HG02943 (cell line): ENCODE results near the gene TENM3.
"Not testable (repeated sequence)": the region's sequence is repeated elsewhere in the genome, so short reads cannot be mapped to it uniquely, and the experiment has no call there.

ENCODE experiments used
- ATAC-seq: cut with Tn5 transposase; IDR thresholded peaks from one replicate; pipeline ENCODE4 v1.9.1; 2021; ENCODE audit warnings: mild to moderate bottlenecking, low read depth, moderate library complexity; ENCODE audit not compliant: unreplicated experiment

The TENM3 gene

DNA sequence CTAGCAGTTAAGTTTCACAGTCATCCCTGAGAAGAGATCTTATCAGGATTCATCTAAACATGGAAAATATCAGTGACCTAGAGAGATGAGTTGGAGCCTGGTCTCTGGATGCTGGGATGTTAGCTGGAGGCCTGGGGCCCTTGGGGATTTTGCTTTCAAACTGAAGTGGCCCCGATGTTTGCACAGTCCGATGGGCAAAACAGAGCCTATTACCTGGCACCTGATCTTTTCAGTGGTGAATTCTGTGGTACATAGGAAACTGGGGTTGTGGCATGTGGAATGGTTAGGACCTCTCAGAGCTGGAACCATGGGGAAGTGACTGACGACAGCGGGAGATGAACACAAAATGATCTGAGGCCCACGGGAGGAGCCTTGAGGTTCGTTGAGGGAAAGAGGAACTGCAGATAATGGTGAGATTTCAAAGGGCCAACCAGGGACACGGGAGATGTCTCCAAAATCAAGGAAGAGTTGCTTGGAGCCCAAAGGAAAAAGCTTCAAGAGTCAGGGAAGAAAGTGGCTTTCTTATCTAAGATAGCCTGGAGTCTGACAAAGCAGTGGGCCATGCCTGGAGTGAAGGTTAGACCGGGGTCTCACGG is 17.8 kb upstream of the TENM3 start:
- ATAC-seq: no peak

DNA sequence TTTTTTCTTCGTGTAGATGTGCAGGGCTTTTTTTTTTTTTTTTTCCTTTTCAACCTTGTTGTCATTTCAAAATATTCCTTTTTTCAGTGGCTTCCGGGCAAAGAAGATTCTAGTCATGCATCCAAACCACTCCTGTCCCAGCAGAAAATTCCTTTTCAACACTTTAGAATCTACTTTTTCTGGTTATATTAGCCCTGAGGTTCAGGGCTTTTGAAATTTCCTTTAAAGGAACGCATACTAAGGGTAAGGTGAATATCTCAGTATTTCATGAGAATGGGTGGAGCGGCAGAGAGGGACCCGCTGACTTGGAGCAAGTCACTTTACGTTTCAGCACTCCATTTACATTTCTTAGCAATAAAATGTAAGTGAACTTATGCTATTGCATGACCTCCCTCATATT is 15.6 kb upstream of the TENM3 start:
- ATAC-seq: no peak

DNA sequence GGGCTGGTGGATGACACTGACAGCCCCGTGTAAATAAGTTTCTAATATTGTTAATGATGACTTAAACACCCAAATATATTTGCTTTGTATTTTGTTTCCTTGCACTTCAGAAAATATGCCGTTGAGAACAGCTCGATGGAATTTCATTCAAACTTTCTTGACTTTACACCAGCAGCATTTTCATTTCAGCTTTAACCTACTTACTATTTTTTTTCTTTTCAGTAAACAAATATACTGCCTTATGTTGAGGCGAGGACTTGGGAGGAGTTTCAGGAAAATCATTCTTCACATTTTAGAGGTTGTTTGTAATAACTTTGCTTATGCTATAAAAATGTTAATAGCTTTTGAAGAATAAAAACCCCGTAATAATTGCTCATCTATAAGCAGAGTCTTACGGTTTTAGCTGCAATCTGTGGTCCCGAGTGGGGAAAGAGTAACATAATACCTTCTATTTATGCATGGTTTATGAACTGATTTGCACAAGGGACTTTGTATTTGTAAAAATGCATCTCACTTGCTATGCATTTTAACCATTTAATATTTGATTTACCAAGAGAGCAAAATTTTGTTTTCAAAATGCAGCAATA is 14.1 kb upstream of the TENM3 start:
- ATAC-seq: no peak

DNA sequence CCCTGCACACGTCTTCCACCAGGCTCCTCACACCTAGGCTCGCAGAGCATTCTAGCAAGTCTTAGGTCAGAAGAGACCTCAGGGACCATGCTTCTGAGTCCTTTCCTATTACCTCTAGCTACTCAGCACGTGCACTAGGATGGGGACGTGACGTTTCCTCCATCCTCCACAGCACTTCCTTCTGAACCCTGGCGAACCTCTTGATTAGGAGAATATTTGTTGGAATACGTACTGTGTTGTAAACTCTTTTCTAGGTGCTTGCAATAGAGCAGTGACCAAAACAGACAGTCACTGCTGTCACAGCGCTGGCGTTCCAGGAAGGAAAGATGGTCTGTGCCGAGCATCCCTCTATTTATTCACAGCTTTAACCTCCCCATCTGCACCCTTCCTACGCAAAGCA is 12.9 kb upstream of the TENM3 start:
- ATAC-seq: no peak

DNA sequence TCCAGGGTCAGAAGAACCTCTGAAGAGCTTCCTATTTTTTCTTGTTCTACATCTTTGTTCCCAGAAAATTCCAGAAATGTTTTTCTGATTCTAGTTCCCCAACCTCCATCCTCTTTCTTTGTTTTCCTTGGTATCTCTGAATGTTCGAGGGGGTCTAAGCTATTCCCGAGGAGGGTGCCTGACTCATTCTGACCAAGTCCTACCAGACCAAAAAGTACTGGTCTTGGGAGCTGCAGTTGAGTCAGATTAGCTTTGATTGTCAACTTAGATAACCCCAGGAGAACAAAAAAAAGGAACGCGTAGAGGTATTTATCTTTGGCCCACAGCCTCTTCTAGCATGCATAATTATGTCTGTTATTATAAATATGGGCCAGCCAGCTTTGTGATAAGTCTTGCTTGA is 12.1 kb upstream of the TENM3 start:
- ATAC-seq: no peak

DNA sequence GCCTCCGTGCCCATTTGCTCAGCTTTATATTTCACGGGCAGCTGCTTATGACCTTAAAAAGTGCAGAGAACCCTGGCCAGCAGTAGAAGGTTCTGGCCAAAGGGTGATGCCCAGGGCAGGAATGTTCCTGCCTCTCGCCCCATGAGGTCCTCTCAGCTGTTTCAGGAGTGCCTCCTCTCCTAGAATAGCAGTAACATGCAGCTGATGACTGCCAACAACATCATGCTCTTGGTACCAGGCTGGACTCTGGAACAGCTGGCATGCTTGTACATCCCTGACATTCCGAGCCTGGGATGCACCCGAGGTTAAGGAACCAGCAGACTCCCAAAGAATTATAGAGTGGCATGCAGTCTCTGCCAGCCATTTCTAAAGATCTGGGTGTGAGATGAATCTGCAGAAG is 11.7 kb upstream of the TENM3 start:
- ATAC-seq: no peak

DNA sequence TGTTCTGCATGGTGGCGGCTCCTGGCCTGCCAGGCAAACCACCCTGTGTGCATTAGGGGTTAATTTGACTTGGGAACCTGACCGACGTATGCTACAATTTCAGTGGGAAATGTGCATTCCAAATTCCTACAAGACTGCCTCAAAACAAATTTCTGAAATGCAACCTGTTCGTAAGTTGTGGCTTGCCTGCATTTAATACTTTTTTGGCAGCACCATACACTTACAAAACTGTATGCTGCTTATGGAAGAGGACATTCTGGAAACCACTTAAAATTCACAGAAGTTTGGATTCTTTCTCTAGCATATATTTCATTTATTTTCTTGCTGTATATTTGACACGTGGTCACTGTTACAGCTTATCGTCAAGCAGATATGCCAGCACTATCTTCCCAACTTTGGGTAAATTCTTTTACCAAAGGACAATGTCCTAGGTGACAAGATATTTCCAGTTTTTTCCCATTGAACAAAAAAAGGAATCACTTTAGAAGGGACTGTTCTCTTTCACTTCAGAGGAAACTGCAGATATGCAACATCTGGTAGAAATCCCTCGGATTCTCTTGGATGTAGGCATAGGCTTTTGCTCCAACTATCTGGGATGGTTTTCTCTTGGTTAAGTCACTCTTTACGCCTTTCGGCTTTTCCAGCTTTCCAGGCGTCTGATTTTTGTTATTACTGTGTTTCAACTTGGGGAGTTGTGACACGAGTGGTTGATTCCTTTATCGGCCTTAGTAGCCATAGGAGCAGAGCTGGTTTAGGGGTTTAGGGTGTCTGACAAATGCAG is 9.7 kb upstream of the TENM3 start:
- ATAC-seq: no peak

DNA sequence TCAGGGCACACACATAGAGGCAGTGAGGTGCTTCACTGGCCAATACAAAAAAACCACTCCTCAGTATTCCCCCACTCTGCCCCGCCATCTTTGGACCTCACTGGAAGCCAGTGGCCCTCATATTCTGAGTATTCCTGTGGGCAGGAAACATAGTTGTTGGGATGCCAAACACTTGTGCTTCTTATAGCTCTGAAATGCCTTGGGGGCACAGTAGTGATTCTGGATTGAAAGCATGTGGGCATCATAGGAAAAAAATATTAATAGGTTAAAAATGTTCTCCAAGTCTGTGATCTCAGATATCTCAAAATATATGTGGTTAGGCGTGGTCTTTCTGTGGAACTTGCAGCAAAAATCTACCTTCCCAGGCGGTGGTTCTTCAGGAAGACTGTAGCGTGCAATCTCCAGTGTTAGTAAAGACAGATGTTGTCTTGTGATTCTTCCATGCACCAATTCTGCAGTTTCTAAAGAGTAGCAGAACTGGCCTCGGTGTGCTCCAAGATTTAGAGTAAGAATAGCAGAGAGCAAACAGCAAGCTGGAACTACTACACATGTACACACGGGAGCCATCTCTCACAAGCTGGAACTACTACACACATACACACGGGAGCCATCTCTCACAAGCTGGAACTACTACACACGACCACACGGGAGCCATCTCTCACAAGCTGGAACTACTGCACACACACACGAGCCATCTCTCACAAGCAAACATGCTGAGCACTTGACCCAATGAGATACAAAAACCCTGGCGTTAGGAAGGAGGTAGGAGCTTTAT is 8.0 kb upstream of the TENM3 start:
- ATAC-seq: no peak

DNA sequence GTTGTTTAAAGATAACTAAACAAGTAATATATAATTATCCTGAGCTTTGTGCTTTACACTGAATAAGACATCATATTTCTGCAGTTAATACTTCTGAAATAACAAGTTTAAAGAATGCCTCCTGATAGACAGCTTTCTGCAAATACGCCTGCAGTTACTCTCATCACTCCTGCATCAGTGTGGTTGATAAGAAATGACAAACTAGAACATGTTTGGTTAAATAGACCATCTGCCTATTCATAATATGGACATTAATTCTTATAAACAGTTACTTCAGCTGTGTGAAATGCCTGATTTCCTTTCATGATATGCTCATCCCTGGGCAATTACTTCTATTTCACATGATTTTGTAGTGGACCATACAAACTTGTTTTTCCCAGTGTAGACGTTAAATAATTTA is 7.0 kb upstream of the TENM3 start:
- ATAC-seq: no peak

DNA sequence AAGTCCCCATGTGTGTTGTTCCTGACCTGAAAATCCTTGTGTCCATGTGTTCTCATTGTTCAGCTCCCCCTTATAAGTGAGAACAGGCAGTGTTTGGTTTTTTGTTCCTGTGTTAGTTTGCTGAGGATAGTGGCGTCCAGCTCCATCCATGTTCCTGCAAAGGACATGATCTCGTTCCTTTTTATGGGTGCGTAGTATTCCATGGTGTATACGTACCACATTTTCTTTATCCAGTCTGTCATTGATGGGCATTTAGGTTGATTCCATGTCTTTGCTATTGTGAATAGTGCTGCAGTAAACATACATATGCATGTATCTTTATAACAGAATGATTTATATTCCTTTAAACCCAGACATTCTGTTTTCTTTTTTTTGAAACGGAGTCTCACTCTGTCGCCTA is 6.2 kb upstream of the TENM3 start:
- not testable (repeated sequence) for ATAC-seq

DNA sequence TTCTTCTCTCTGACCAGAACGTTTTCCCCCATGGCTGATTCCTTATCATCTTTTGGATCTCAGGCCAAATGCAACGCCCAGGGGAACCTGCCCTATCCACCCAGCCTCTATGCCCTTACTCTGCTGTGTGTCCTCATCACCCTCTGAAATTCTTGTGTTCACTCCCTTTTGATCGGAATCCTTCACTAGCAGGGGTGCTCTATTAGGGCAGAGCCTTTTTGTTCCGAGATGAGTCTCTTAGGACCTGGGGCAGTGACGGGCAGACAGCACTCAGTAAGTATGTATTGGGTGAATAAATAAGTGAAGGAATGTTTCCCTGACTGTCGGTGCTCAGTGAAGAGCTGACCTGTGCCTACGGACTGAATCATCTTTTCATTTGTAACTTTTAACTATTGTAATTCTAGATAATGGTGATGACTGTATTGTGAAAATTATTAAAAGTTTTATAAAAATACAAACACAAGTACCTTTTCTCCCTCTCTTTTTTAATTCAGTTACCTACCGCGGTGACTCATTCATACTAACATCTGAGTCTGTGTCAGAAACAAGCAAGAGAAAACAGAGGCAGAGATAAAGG is 4.8 kb upstream of the TENM3 start:
- ATAC-seq: no peak

DNA sequence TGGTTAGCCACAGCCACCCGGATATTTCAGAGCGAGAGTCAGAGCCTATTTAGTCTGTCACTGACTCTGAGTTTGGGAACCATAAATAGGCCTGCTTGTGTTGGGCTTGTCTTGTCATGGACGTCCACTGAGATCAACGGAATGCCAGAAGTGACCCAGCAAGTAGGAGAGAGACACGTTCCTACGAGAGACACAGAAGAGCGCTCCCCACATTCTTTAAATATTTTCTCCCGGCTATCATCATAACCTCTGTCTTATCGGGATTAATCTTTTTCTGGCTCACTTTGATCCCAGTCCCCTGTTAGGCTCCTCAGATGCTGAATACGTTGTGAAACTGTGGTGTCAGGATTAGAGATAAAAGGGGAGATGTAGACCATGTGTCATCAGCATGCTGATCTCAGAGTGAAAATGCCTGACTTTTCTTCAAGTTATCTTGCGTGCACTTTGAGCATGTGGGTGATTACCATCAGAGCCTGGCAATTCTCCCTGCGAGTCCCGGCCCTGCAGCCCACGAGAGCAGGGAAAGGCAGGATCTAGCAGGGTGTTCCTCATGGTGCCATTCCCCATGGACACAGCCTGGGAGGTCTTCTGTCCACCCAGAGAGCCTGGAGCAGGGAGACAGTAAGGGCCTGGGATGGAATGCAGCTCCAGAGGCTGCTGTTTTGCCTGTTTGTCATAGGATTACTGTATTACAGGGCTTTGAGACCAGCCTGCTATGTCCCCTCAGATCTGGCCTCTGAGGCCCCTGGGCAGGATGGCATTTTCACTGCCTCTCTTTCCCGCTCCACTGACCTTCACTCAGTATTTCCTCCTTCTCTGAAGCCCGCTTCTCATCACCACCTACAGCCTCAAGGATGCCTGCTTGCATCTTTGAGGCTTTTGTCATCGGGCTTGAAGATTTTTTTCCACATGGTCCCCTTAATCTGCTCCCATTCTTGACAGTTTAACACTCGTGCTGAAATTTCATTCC is 2.8 kb upstream of the TENM3 start:
- no peak for ATAC-seq

DNA sequence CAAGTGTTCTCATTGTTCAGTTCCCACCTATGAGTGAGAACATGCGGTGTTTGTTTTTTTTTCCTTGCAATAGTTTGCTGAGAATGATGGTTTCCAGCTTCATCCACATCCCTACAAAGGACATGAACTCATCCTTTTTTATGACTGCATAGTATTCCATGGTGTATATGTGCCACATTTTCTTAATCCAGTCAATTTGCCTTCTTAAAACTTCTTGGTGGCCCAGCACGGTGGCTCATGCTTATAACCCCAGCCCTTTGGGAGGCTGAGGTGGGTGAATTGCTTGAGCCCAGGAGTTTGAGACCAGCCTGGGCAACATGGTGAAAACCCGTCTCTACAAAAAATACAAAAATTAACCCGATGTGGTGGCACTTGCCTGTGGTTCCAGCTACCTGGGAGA is 942 bp upstream of the TENM3 start:
- ATAC-seq: not testable (repeated sequence)

DNA sequence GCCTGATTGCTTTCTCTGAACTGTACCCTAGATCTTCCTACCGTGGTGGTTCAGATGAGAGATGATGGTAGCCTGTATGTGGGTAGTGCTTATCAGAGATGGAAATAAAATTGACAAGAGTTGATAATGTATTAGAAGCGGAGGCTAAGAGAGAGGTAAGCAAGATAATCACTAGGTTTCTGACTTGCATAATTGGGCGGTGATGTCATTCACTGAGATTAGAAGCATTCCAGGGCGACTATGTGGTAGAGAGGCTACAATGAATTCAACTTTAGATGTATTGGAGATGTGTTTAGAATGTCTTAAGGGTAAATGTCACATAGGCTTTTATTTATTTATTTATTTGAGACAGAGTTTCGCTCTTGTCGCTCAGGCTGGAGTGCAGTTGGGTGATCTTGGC is 415 bp upstream of the TENM3 start:
- no peak for ATAC-seq

DNA sequence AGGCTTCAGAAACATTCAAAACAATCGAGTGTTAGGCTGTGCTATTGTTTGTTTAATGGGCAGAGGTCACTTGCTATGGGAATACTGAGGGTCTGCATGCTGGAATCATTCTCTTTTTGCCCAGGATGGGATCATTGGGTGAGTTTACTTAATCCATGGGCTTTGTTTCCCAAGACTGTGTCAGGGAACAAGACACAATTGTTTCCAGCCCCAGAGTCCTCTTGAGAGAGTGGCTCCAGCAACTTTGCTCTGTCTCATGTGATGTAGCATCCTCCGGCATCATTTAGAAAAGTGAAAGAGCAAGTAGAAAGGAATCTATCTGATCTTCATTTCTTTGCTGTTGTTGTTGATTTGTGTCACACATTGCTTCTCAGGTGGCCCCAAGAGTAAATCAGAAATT is 1.8 kb downstream of the TENM3 start:
- ATAC-seq: no peak

DNA sequence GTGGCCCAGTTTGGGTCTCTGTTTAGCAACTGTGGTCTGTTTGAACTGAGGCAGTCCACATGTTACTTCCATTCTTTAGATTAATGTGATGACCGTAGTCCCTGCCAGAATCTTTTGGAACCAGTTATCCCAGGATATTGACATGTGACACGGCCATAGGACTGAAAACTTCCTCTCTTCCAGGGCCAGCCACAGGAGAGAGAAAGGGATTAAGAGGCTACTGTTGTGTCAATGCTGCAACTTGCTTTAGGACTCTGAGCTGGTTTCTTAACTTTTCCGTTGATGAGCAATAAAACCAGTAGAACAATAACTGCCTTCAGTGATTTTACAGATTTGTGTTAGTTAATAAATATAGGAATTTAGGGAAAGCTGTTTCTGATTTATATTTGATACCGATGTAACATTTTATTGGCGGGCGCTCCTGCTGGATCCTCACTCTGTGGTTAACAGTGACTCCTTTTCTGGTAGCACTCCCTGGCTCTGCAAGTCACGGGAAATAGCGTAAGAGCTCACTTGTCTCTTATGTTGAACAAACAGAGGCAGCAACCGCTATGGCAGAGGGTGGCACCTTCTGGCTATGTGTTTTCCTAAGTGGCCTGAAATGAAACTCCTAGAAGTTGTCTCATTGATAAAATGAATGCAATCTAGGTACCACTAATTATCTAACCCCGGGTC is 2.5 kb downstream of the TENM3 start:
- ATAC-seq: no peak

DNA sequence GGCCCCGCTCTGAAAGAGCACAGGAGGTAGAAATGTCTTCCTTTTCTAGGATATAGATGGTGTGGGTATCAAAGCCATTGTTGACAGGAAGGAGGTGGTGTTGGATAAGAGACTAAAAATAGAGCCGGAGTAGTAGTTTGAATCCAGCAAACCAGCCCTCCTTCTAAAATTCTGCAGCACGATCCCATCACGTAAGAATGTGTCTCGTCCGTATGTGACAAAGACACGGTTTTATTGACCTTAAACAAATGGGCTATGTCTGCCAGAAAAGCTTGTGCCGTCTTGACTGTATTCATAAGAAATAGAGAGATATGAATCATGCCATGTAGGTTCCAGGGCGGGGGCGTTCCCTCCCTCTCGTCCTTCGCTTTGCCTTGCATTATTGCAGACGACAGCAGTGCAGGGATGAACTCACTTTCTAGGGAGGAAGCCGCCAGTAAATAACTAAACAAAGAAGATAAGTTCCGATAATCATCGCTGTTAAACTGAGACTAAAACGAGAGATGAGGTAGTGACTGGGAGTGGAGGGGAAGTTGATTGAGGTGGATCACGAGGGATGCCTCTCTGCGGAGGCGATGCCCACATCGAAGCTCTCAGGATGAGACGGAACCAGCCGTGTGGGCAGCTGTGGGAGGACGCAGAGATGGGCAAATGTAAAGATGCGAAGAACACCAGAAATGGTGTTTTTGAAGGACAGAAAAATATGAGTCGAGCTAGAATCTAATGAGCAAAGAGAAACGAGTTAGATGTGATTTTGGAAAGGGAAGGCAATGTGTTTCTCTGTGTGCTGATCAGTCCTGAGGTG is 3.4 kb downstream of the TENM3 start:
- ATAC-seq: no peak

DNA sequence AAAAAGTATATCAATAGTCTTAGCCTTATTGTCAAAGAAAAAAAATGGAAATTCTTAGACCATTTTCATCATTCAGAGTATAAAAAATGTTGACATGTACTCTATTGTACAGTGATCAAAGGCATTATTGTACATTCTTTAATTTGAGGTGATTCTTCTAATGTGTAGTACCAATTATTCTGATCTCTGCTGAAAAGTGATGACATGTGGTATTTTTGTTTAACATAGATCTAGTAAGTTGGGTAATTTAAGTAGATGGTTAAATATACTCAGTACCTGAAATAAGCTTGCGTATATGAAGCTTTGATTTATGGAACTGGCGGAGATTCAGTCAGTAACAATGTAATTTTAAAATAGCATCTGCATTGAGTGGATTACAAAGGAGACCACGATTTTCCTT is 5.1 kb downstream of the TENM3 start:
- no peak for ATAC-seq

DNA sequence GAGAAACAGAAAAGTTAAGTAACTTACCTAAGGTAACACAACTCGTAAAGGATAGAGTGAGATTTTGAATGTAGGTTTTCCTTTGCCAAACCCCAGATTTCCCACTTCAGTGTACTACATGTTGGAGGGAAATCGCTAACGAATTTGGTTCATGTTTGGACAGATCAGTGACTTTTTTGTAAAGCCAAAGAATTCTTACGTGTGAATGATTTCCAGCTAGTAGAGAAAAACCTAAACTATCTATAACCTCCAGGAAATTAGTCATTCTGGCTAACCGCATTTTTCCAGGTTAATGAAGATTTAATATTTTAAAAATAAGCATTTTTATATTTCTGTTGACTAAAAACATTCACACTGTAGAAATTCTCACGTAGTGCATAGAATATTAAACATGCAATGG is 7.2 kb downstream of the TENM3 start:
- no peak for ATAC-seq
